Measurements from ENCODE around the gene IDS. TPM values are rescaled to one million over a fixed set of nuclear protein-coding genes. Genes with fewer than 3 reads are reported as not detected.

The IDS gene
- total and polyA plus RNA-seq, 11 donors = 20.7 to 83.9 (median 70.8) TPM

GRCh38 chrX:149487292-149487691, 17.8 kb downstream of the IDS start:
- Histone ChIP-seq H3K4me1 (peaks cover 0 to 13% (median 0%) of the 10 kb centered on the region in 12 donors), H3K9me3 (no peaks in the 10 kb centered on the region), H3K27me3 (no peaks in the 10 kb centered on the region), H3K27ac (no peak overlapping the region), H3K4me3 (no peak overlapping the region), H3K36me3 (peaks cover 0 to 85% (median 69%) of the 10 kb centered on the region in 9 donors)
- DNase-seq (no peak), ATAC-seq (no peak)
- intact Hi-C loops (cut with DNase I) = no loop called here
- TF ChIP-seq, protein P1, sequence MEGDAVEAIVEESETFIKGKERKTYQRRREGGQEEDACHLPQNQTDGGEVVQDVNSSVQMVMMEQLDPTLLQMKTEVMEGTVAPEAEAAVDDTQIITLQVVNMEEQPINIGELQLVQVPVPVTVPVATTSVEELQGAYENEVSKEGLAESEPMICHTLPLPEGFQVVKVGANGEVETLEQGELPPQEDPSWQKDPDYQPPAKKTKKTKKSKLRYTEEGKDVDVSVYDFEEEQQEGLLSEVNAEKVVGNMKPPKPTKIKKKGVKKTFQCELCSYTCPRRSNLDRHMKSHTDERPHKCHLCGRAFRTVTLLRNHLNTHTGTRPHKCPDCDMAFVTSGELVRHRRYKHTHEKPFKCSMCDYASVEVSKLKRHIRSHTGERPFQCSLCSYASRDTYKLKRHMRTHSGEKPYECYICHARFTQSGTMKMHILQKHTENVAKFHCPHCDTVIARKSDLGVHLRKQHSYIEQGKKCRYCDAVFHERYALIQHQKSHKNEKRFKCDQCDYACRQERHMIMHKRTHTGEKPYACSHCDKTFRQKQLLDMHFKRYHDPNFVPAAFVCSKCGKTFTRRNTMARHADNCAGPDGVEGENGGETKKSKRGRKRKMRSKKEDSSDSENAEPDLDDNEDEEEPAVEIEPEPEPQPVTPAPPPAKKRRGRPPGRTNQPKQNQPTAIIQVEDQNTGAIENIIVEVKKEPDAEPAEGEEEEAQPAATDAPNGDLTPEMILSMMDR (IDR thresholded peaks at IDR 0.05) = peak in 4 of 12 donors; percentile 9 to 17 (median 13)
- no peak for TF ChIP-seq POLR2A (IDR thresholded peaks at IDR 0.05)
- WGBS, 4 donors = 67 to 76% (median 73%) methylated on average over 6 of the region's 6 CpGs

DNA sequence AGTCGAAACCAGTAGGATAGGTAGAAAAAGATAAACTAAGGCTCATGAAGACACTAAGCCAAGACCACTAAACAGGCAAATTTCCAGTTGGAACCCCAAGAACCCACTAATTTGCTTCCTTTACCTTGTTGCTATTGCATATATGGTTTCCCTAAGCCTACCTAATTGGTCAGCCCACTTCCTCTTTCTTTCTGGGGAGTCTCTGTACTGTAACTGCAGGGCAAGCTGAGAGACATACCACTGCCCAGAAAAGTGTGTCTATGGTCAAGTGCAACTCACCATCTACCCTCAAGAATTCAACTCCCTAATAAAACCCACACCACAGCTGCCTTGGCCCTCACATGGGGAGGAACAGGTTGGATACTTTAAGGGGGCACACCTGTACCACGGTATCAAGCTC, 28.6 kb downstream of the IDS start:
- WGBS, 4 donors = 70 to 97% (median 85%) methylated on average over 2 of the region's 2 CpGs
- no peak overlapping the region for H3K4me3 ChIP-seq
- intact Hi-C loops (cut with DNase I) = loop anchor here in 2 of 10 donors (10.0 kb wide), 2 partner anchors 1342 to 1562 kb away; partner anchors contain the start of gene FMR1 (in 1 of the 2)
- H3K36me3 ChIP-seq = peaks cover 0 to 35% (median 13%) of the 10 kb centered on the region in 9 donors
- no peak overlapping the region for H3K27ac ChIP-seq
- H3K4me1 ChIP-seq = no peaks in the 10 kb centered on the region
- DNase-seq = no peak
- H3K27me3 ChIP-seq = peaks cover 0 to 3% (median 0%) of the 10 kb centered on the region in 9 donors
- H3K9me3 ChIP-seq = no peaks in the 10 kb centered on the region
- TF ChIP-seq POLR2A (IDR thresholded peaks at IDR 0.05) = no peak
- TF ChIP-seq, protein P1 (IDR thresholded peaks at IDR 0.05) = no peak
- no peak for ATAC-seq

GRCh38 chrX:149473966-149474365, 31.1 kb downstream of the IDS start:
- peaks cover 0 to 6% (median 0%) of the 10 kb centered on the region in 9 donors for H3K27me3 ChIP-seq
- H3K27ac ChIP-seq = no peak overlapping the region
- H3K36me3 ChIP-seq = peaks cover 0 to 12% (median 0%) of the 10 kb centered on the region in 9 donors
- DNase-seq = no peak
- no peak overlapping the region for H3K4me3 ChIP-seq
- WGBS, 4 donors = 19 to 53% (median 36%) methylated on average over 1 of the region's 1 CpG
- TF ChIP-seq, protein P1 (IDR thresholded peaks at IDR 0.05) = no peak
- TF ChIP-seq POLR2A (IDR thresholded peaks at IDR 0.05) = no peak
- intact Hi-C loops (cut with DNase I) = loop anchor here in 7 of 10 donors (5.0 to 10.0 kb wide), 5 partner anchors 942 to 1559 kb away; partner anchors contain the start of gene FMR1 (in 1 of the 7)
- H3K4me1 ChIP-seq = peaks cover 0 to 6% (median 0%) of the 10 kb centered on the region in 12 donors
- no peaks in the 10 kb centered on the region for H3K9me3 ChIP-seq
- ATAC-seq = no peak

DNA sequence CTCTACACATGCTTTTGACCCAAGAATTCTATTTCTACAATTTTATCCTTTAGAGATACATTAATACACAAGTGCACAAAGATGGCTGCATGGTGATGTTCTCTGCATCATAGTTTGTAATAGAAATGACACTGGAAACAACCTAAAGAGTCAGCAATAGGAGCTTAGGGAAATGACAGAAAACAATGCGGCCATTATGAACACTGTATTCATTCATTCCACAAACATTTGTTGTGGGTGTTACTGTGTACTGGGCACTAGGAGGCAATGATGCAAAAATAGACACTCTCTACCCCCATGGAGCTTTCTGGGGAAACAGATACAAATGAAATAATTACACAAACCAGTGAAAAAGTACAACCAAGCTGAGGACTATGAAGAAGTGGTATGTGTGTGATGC, 32.0 kb downstream of the IDS start:
- TF ChIP-seq, protein P1 (IDR thresholded peaks at IDR 0.05) = no peak
- no peak for TF ChIP-seq POLR2A (IDR thresholded peaks at IDR 0.05)
- Histone ChIP-seq H3K4me1 (peaks cover 0 to 6% (median 0%) of the 10 kb centered on the region in 12 donors), H3K27me3 (peaks cover 0 to 6% (median 0%) of the 10 kb centered on the region in 9 donors), H3K9me3 (no peaks in the 10 kb centered on the region), H3K36me3 (peaks cover 0 to 6% (median 0%) of the 10 kb centered on the region in 9 donors), H3K27ac (no peak overlapping the region), H3K4me3 (no peak overlapping the region)
- WGBS, 4 donors = 69 to 98% (median 84%) methylated on average over 1 of the region's 1 CpG
- intact Hi-C loops (cut with DNase I) = loop anchor here in 7 of 10 donors (5.0 to 10.0 kb wide), 5 partner anchors 941 to 1558 kb away; partner anchors contain the start of gene FMR1 (in 1 of the 7)
- DNase-seq (no peak), ATAC-seq (no peak)

Data from heart left ventricle (tissue), 16 donors.